GM13976 (cell line): Measurements from ENCODE around the gene ARHGEF9.

Source experiments
- DNase-seq: peaks from one replicate; pipeline ENCODE4 v3.0.0; 2012; ENCODE audit warnings: low spot score
- in situ Hi-C: fragments of 300-500 bp; cut with MboI; formaldehyde crosslinking; loops from one replicate; pipeline ENCODE4 v1.12.0; 2022; ENCODE audit warnings: low sequenced_read_pairs, mixed read lengths, inconsistent platforms; ENCODE audit not compliant: unreplicated experiment
- TF ChIP-seq, protein P1 (sequence below): IDR thresholded peaks from 2 replicates; pipeline ENCODE4 v1.5.1; 2012; ENCODE audit warnings: borderline replicate concordance, mild to moderate bottlenecking; ENCODE audit not compliant: insufficient read depth; ENCODE audit errors: extremely low read depth, missing control alignments, control extremely low read depth

Gene ARHGEF9

DNA sequence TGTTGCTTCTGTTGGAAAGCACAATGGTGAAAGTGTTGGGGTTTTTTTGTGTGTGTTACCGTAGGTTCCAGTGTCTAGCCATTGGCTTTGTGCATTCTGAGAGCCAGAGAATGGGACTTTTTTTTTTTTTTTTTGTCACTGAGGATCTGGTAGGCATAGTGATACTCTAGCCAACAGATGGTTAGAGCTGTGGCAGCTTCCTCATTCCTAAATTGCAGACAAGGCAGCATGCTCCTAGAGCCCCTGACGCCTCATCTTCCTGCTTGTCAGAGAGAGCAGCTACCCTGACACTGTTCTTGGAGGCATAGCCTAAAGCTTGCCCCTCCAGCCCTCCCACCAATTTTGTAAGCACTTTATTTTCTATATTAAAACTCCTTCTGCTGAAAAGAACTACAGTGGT, 27.0 kb downstream of the ARHGEF9 start:
- TF ChIP-seq, protein P1, sequence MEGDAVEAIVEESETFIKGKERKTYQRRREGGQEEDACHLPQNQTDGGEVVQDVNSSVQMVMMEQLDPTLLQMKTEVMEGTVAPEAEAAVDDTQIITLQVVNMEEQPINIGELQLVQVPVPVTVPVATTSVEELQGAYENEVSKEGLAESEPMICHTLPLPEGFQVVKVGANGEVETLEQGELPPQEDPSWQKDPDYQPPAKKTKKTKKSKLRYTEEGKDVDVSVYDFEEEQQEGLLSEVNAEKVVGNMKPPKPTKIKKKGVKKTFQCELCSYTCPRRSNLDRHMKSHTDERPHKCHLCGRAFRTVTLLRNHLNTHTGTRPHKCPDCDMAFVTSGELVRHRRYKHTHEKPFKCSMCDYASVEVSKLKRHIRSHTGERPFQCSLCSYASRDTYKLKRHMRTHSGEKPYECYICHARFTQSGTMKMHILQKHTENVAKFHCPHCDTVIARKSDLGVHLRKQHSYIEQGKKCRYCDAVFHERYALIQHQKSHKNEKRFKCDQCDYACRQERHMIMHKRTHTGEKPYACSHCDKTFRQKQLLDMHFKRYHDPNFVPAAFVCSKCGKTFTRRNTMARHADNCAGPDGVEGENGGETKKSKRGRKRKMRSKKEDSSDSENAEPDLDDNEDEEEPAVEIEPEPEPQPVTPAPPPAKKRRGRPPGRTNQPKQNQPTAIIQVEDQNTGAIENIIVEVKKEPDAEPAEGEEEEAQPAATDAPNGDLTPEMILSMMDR: no peak
- in situ Hi-C loops: no loop called here
- DNase-seq: no peak

DNA sequence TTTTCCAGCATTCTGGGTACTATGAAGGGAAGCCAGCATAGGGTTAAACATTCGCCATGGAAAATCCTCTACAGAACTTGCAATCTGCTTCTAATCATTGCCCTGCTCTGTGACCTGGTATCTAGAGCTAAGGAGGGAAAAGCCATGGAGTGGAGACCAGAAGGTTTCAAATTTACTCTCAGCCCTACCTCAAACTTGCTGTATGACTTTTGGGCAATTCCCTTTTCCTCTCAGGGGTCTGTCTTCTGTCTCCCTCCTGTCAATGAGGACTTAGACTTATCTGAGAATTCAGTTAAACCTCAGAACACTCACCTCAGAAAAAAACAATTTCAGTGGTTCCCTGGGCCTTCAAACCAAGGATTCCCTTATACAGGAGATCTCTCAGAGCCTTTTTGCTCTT, 29.1 kb downstream of the ARHGEF9 start:
- TF ChIP-seq, protein P1: no peak
- DNase-seq: no peak
- in situ Hi-C loops: no loop called here

DNA sequence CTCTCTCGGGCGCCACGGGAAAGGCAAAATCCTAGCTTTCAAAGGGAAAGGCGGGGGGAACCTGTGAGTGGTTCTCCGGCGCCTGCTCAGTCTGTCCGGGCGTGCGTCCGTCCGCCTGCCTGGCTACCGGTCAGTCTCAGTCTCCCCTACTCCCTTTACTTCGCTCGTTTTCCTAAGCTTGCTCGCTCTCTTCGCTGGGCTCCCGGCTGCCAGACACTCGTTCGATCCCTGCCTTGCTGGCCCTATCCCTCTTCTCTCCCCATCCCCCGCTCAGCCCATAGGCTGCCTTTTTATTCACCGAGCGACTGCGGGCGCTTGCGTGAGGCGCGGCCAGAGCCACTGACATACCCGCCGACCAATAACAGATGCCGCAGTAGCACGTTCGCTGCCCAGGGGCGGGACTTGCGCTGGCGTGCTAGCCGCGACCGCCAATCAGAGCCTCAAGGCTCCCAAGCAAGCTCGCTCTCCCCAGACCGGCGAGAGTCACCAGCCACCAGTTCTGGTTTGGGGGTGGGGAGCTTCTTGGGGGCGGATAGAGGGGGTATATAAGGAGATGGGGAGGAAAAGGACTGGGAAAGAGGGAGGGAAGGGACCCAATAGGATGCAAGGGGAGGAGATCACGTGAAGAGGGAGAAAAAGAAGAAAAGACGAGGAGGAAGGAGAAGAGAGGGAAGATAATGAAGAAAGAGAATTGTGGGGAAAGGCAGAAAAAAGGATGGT, 30.0 kb downstream of the ARHGEF9 start:
- TF ChIP-seq, protein P1: no peak
- in situ Hi-C loops: no loop called here

DNA sequence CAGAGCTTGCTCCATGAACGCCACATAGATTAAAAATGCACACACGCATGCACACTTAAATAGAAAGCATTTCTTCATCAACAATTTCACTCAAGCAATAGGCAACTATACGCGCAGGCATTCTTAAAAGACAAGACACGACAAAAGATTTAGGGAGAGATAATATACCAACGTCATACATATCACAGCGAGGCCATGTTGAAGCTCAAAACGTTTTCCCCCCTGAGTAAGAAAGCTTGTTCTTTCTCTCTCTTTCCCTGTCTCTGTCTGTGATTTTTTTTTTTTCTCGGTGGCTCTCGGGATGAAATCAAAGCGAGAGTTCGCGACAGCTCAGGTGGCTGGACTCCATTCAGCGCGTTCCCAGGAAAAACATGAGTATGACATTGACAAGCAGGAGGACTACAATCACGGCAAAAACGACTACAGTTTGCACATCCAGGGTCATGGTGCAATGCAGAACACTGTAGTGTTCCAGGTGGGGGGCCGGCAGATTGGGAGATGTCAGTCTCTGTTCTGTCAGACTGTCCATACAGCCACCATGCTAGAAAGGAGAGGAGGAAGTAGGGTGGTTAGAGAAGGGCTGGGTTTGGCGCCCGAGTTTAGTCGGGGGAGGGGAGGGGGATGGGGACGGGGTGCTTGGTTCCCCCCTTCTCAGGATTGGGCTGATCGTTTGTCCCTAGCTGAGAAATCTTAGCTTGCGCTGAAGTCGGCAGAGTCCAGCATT, 30.7 kb downstream of the ARHGEF9 start:
- DNase-seq: peak; percentile 18
- TF ChIP-seq, protein P1: no peak
- in situ Hi-C loops: no loop called here

More for the DNA sequence above, 30.0 kb downstream of the ARHGEF9 start:
- peak; percentile 81 for DNase-seq

DNA sequence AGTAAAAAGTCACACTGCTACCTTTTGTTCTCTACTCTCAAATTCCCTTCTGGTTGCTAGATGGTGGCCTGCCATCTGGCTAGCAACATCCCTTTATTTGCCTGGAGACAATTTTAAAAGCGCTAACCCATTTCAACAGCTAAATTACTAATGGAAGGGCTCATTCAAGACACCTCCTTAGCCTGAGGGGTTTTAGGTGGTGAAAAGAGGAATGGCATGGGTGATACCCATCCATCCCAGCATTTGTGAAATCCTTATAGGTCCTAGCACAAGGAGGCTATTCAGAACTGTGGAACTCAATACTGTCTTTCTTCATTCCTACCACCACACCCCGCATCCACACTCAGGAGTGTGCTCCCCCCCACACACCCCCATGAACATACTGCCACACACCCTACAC, 33.5 kb downstream of the ARHGEF9 start:
- no peak for DNase-seq
- in situ Hi-C loops: no loop called here
- TF ChIP-seq, protein P1: no peak

DNA sequence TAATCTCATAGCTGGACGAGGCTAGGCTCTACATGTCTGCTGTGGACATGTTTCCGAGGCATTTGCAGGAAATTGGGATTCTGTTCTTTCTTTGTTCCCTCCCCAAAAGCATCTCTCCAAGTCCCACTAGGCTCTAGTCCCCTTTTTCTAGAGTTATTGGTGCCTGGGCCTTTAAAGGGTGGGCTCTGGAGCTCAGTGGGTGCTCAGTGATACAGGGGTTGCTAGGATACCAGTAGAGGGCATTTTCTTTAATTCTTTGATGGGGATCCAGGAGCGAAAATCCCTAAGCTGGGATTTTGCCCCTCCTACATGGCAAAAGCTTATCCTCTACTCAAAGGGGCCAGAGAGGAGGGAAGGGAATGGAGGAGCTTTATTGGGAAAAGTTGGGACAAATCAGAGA, 34.2 kb downstream of the ARHGEF9 start:
- TF ChIP-seq, protein P1: no peak
- in situ Hi-C loops: no loop called here
- DNase-seq: no peak

DNA sequence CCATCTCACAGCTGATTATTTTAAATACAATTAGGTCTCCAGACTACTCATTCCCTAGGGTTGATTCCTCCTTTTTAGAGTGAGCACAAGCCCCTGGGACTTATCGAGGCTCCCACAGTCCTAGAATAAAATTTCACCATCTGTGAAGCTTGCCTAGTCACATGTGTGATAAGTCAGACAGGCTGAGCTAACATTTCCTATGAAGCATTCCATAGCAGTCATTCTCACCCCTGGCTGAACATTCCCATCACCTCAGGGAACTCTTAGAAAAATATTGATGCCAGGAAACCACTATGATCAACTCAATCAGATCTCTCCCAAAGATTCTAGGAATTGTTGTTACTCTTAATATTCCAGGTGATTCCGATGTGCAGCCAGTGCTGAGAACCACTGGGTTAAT, 37.7 kb downstream of the ARHGEF9 start:
- TF ChIP-seq, protein P1: no peak
- no peak for DNase-seq
- in situ Hi-C loops: no loop called here
